Psoas muscle (tissue), 8 donors: ENCODE measurements around the gene ZNF674. TPM values are rescaled to one million over a fixed set of nuclear protein-coding genes. Genes with fewer than 3 reads are reported as not detected.
A peak's percentile ranks its signal among the peaks of the same experiment; 100 is the strongest.

Experiments used
- ATAC-seq, 4 donors: fragments of 200-7000 bp; cut with Tn5 transposase; one replicate each; pipeline ENCODE4 v1.9.1; 2020; ENCODE audit warnings: moderate library complexity in 3 of 4, mild to moderate bottlenecking in 2 of 4
- DNase-seq, 2 donors: peaks; one replicate each; pipeline ENCODE4 v3.0.0-alpha.2; 2020
- H3K27ac ChIP-seq: fragments of 200-600 bp; one replicate; pipeline ENCODE4 v1.8.0; 2022
- H3K27me3 ChIP-seq, 3 donors: fragments of 200-600 bp in 1 of 3; one replicate each; pipeline versions ENCODE4 v1.6.1 to v1.8.0; 2013 to 2022; ENCODE audit warnings: low read length in 2 of 3, mild to moderate bottlenecking in 2 of 3, moderate library complexity in 1 of 3; ENCODE audit not compliant: insufficient read depth in 3 of 3
- H3K36me3 ChIP-seq, 2 donors: fragments of 200-600 bp in 1 of 2; one replicate each; pipeline versions ENCODE4 v1.6.1 to v1.8.0; 2013 to 2022; ENCODE audit warnings: low read depth in 1 of 2, mild to moderate bottlenecking in 1 of 2, moderate library complexity in 1 of 2; ENCODE audit not compliant: insufficient read depth in 1 of 2
- H3K4me1 ChIP-seq: fragments of 200-600 bp; one replicate; pipeline ENCODE4 v1.8.0; 2022
- H3K4me3 ChIP-seq: fragments of 200-600 bp; one replicate; pipeline ENCODE4 v1.8.0; 2022; ENCODE audit warnings: mild to moderate bottlenecking
- H3K9me3 ChIP-seq: fragments of 200-600 bp; one replicate; pipeline ENCODE4 v1.8.0; 2022
- CTCF ChIP-seq: fragments of 200-600 bp; IDR thresholded peaks from one replicate; pipeline ENCODE4 v1.8.0; 2022; ENCODE audit warnings: antibody characterized with exemption
- WGBS, 3 donors: extraction: QIAGEN DNeasy Blood & Tissue Kit; methylation state at CpG; one replicate each; pipeline versions ENCODE4 v1.1.6 to v1.1.7; 2013; 5-methylcytosine and 5-hydroxymethylcytosine counted together
- intact Hi-C, 2 donors: fragments of 100-400 bp; cut with DNase I; formaldehyde crosslinking; loops; one replicate each; pipeline versions ENCODE4 v1.11.0 to v1.14.2; 2022
- long read RNA-seq, 2 donors: library from polyadenylated mRNA; unstranded; transcript quantifications; one replicate each; pipeline ENCODE4 v2.0.0, GENCODE V29; 2021
- polyA plus RNA-seq, 3 donors: library from polyadenylated mRNA; stranded (reverse); fragments of 200-250 nt; gene quantifications; one replicate each; pipeline ENCODE4 v1.2.3, GENCODE V29; 2013
- total RNA-seq, 4 donors: library from RNA; stranded (reverse); fragmentation: NEBNext Ultra II Directional in 2 of 4; extraction: Animal tissue kit (Norgen Biotek cat#: 25700) in 2 of 4; gene quantifications; one replicate each; pipeline versions ENCODE4 v1.2.1 to v1.2.4, GENCODE V29; 2021 to 2023
- donor health status: healthy with polysubstance abuse.
- donor health status: DM: no; HTN: no; CAD: no; lungs with moderate emphysema.
- donor health status: Bipolar disorder and iron deficiency.
- donor health status: healthy.
- donor health status: DM: yes; HTN: yes; CAD: no.
- donor health status: DM: no; HTN: no; CAD: no.
- donor health status: DM: no; HTN: no; CAD: no.
- donor health status: DM: yes; HTN: yes; CAD: no.

ZNF674 gene
- total RNA-seq, result 1 to 10 TPM; 2.4 to 3.2 (median 2.5) TPM
- polyA plus RNA-seq, result 1 to 10 TPM; 1.3 to 2.8 (median 1.5) TPM
- long read RNA-seq, donor 1, result 0 reads
- long read RNA-seq, donor 2, partial matches to known transcripts, result 0 of 1 reads
- long read RNA-seq, donor 2, other reads (novel, unspliced or antisense), result 1 of 1 reads

- Histone ChIP-seq H3K4me3 (peak within 1 kb of the TSS; percentile 85), H3K4me1 (peaks cover 5% of the 10 kb centered on the region), H3K36me3 (peaks cover 0 to 22% of the 10 kb centered on the region in 2 donors), H3K27me3 (no peaks in the 10 kb centered on the region), H3K9me3 (no peaks in the 10 kb centered on the region), H3K27ac (peak within 1 kb of the TSS; percentile 87)
- WGBS, 3 donors, result 0 to 32% (median 0%) methylated on average over 48 to 57 of the region's 57 CpGs
- intact Hi-C loops, result no loop called here
- peak; percentile 12 for TF ChIP-seq CTCF
- ATAC-seq (peak; percentile 95 to 98 (median 96)), DNase-seq (peak; percentile 92 to 96)
Observed at GRCh38 chrX:46545111-46546005, at the start of gene ZNF674. TSS of gene ZNF674 (minus strand) at chrX:46545421. CDS start at chrX:46542087, 3,334 bp downstream.

GRCh38 chrX:46589977-46590723, 44.9 kb upstream of the ZNF674 start:
- no peak for DNase-seq
- H3K4me3 ChIP-seq, result no peak overlapping the region
- intact Hi-C loops, result no loop called here
- H3K36me3 ChIP-seq, result no peaks in the 10 kb centered on the region
- ATAC-seq, result peak in 3 of 4 donors; percentile 39 to 73 (median 46)
- peaks cover 0 to 14% (median 0%) of the 10 kb centered on the region in 3 donors for H3K27me3 ChIP-seq
- TF ChIP-seq CTCF, result no peak
- 51 to 61% (median 55%) methylated on average over 7 of the region's 7 CpGs for WGBS, 3 donors
- peaks cover 10% of the 10 kb centered on the region for H3K4me1 ChIP-seq
- no peak overlapping the region for H3K27ac ChIP-seq
- H3K9me3 ChIP-seq, result peaks cover 4% of the 10 kb centered on the region

DNA sequence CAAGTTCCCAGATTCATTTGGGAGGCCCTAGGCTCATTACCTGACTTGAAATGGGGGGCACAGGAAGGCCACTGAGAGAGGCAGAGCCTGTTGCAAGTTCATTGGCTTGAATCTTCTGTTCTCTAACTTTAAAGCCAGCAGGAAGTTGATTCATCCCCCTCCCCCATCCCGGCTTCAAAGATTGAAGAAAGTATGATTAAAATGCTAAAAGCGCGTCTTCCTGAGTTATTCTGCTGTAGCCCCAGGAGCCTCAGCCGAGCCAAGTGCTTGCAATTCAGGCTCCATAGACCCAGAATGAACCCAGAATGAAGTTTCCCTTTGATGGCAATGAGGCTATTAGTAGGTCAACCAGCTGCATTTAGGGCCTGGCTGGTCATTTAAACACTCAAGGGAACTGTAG, 43.0 kb upstream of the ZNF674 start:
- H3K27me3 ChIP-seq, result peaks cover 0 to 11% (median 0%) of the 10 kb centered on the region in 3 donors
- 6 to 33% (median 19%) methylated on average over 4 of the region's 4 CpGs for WGBS, 3 donors
- H3K4me1 ChIP-seq, result peaks cover 18% of the 10 kb centered on the region
- intact Hi-C loops, result no loop called here
- ATAC-seq (peak in 3 of 4 donors; percentile 35 to 69 (median 51)), DNase-seq (peak; percentile 49 to 64)
- no peak overlapping the region for H3K4me3 ChIP-seq
- H3K36me3 ChIP-seq, result no peaks in the 10 kb centered on the region
- H3K9me3 ChIP-seq, result peaks cover 4% of the 10 kb centered on the region
- TF ChIP-seq CTCF, result no peak
- H3K27ac ChIP-seq, result peak overlapping the region; percentile 33

DNA sequence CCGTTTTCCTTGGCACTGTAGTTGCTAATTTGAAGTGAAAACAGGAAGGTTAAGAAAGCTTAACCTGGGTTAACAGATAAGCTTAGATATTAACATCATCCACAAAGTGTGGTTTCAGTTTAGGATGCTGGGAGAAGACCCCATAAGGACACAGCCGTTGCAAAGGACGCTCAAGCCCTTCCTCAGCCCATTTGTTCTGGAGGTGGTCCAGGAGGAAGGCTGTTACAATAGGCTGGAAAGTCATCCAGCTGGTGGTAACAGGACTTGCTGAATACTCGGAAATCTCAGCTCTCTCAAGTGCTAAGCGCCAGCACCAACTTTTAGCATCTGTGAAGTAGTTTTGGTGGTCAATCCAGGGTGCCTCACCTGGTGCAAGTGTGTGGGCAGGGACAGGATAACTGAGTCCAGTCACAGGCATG, 42.5 kb upstream of the ZNF674 start:
- Histone ChIP-seq H3K27ac (peak overlapping the region; percentile 33), H3K36me3 (no peaks in the 10 kb centered on the region), H3K9me3 (peaks cover 4% of the 10 kb centered on the region), H3K4me1 (peaks cover 18% of the 10 kb centered on the region), H3K27me3 (peaks cover 0 to 11% (median 0%) of the 10 kb centered on the region in 3 donors), H3K4me3 (no peak overlapping the region)
- ATAC-seq (no peak), DNase-seq (no peak)
- no peak for TF ChIP-seq CTCF
- intact Hi-C loops, result no loop called here
- 14 to 21% (median 17%) methylated on average over 5 of the region's 5 CpGs for WGBS, 3 donors
